ENCODE data around the gene GPR171.
"Not testable (repeated sequence)": the region's sequence is repeated elsewhere in the genome, so short reads cannot be mapped to it uniquely, and the experiment has no call there.

The GPR171 gene

DNA sequence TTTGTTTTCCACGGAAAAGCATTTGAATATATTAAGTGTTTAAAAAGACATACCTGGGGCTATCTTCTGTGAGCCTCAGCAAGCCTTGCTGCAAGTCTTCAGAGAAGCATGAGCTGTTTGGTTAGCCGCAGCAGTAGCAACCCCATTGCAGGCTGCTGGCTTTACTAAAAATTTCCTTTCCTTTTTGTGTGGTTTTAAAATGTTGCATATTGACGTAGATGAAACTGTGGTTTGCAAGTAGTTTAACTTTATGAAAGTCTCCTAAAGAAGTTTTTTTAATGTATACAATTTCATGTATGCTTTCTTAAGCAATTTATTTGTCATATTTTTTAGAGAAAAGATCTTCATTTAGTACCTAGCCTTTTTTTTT, at the start of gene GPR171:
TSS of gene GPR171 (minus strand) at position 166 of the 370 bp plus-strand sequence. CDS start 3,830 bp downstream, outside the sequence.
- Histone ChIP-seq H3K36me3 (ENCODE audit: control insufficient read depth in 2 of 2, insufficient read depth in 2 of 2, low read length in 2 of 2) (no peaks in the 10 kb centered on the region), H3K27ac (ENCODE audit: low read length) (no peak within 1 kb of the TSS), H3K27me3 (ENCODE audit: control insufficient read depth in 1 of 2, insufficient read depth in 2 of 2, low read length in 2 of 2) (no peaks in the 10 kb centered on the region), H3K9ac (ENCODE audit: low read length in 2 of 2) (no peak within 1 kb of the TSS), H3K4me1 (ENCODE audit: control insufficient read depth, insufficient read depth, low read length) (no peaks in the 10 kb centered on the region), H3K4me3 (ENCODE audit: low read length in 2 of 2) (no peak within 1 kb of the TSS), H3K9me3 (ENCODE audit: control insufficient read depth in 2 of 2, low read length in 2 of 2) (no peaks in the 10 kb centered on the region)

- no peak overlapping the region for H3K27ac ChIP-seq (ENCODE audit: low read length)
These were observed 45.8 kb upstream of the GPR171 start for GRCh38 chr3:151248772-151249337.

DNA sequence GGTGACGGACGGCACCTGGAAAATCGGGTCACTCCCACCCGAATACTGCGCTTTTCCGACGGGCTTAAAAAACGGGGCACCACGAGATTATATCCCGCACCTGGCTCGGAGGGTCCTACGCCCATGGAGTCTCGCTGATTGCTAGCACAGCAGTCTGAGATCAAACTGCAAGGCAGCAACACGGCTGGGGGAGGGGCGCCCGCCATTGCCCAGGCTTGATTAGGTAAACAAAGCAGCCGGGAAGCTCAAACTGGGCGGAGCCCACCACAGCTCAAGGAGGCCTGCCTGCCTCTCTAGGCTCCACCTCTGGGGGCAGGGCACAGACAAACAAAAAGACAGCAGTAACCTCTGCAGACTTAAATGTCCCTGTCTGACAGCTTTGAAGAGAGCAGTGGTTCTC, 39.0 kb upstream of the GPR171 start:
- not testable (repeated sequence) for H3K9me3 ChIP-seq (ENCODE audit: control insufficient read depth in 2 of 2, low read length in 2 of 2); H3K4me3 ChIP-seq (ENCODE audit: low read length in 2 of 2); H3K4me1 ChIP-seq (ENCODE audit: control insufficient read depth, insufficient read depth, low read length); H3K36me3 ChIP-seq (ENCODE audit: control insufficient read depth in 2 of 2, insufficient read depth in 2 of 2, low read length in 2 of 2); H3K27me3 ChIP-seq (ENCODE audit: control insufficient read depth in 1 of 2, insufficient read depth in 2 of 2, low read length in 2 of 2); H3K9ac ChIP-seq (ENCODE audit: low read length in 2 of 2); H3K27ac ChIP-seq (ENCODE audit: low read length)

More at GRCh38 chr3:151248772-151249337, 45.8 kb upstream of the GPR171 start:
- Histone ChIP-seq H3K4me1 (ENCODE audit: control insufficient read depth, insufficient read depth, low read length) (peaks cover 3% of the 10 kb centered on the region), H3K36me3 (ENCODE audit: control insufficient read depth in 2 of 2, insufficient read depth in 2 of 2, low read length in 2 of 2) (no peaks in the 10 kb centered on the region), H3K27me3 (ENCODE audit: control insufficient read depth in 1 of 2, insufficient read depth in 2 of 2, low read length in 2 of 2) (no peaks in the 10 kb centered on the region), H3K9me3 (ENCODE audit: control insufficient read depth in 2 of 2, low read length in 2 of 2) (no peaks in the 10 kb centered on the region), H3K9ac (ENCODE audit: low read length in 2 of 2) (no peak overlapping the region), H3K4me3 (ENCODE audit: low read length in 2 of 2) (peak overlapping the region; percentile 23 to 29)

DNA sequence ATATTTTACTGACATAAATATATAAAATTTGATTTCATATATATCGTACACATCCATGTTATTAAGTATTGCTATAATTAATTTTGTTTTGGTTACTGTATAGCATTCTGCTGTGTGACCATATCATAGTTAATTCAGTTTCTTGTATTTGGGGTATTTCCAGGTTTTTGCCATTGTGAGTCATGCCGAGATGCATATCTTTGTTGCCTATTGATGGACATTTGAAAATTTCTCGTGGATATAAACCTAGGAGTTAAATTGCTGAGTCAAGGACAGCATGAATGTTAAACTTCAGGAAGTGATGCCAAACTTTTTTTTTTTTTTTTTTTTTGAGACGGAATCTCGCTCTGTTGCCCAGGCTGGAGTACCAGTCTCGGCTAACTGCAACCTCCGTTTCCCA, 33.7 kb upstream of the GPR171 start:
- Histone ChIP-seq H3K36me3 (ENCODE audit: control insufficient read depth in 2 of 2, insufficient read depth in 2 of 2, low read length in 2 of 2) (no peaks in the 10 kb centered on the region), H3K27ac (ENCODE audit: low read length) (no peak overlapping the region), H3K27me3 (ENCODE audit: control insufficient read depth in 1 of 2, insufficient read depth in 2 of 2, low read length in 2 of 2) (no peaks in the 10 kb centered on the region), H3K4me1 (ENCODE audit: control insufficient read depth, insufficient read depth, low read length) (peaks cover 5% of the 10 kb centered on the region), H3K4me3 (ENCODE audit: low read length in 2 of 2) (no peak overlapping the region), H3K9ac (ENCODE audit: low read length in 2 of 2) (no peak overlapping the region), H3K9me3 (ENCODE audit: control insufficient read depth in 2 of 2, low read length in 2 of 2) (no peaks in the 10 kb centered on the region)

- Histone ChIP-seq H3K9ac (ENCODE audit: low read length in 2 of 2) (no peak overlapping the region), H3K4me3 (ENCODE audit: low read length in 2 of 2) (no peak overlapping the region), H3K27me3 (ENCODE audit: control insufficient read depth in 1 of 2, insufficient read depth in 2 of 2, low read length in 2 of 2) (no peaks in the 10 kb centered on the region), H3K36me3 (ENCODE audit: control insufficient read depth in 2 of 2, insufficient read depth in 2 of 2, low read length in 2 of 2) (no peaks in the 10 kb centered on the region), H3K4me1 (ENCODE audit: control insufficient read depth, insufficient read depth, low read length) (peaks cover 5% of the 10 kb centered on the region), H3K27ac (ENCODE audit: low read length) (no peak overlapping the region), H3K9me3 (ENCODE audit: control insufficient read depth in 2 of 2, low read length in 2 of 2) (no peaks in the 10 kb centered on the region)
These were observed 33.3 kb upstream of the GPR171 start for GRCh38 chr3:151236316-151236715.

DNA sequence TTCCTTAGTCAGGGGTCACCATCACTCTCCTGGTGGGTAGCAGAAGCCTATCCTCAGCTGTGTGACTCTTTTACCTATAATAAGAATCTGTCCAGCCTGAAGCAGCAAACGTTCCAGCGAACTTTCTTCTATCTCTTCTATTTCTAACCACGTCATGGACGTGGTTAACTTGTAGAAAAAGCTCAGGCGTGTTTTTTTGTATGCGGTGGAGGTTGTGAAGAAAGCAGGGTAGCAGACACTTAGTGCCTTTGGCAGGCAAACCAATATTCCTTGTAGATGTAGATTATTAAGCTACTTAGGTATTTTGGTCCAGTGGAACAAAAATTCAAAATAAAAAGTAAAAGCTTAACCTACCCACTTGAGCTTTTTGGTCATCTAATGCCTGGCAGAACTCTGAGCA, 31.8 kb upstream of the GPR171 start:
- H3K27ac ChIP-seq (ENCODE audit: low read length): no peak overlapping the region
- H3K9ac ChIP-seq (ENCODE audit: low read length in 2 of 2): no peak overlapping the region
- no peaks in the 10 kb centered on the region for H3K36me3 ChIP-seq (ENCODE audit: control insufficient read depth in 2 of 2, insufficient read depth in 2 of 2, low read length in 2 of 2)

GRCh38 chr3:151232991-151233390, 30.0 kb upstream of the GPR171 start:
- Histone ChIP-seq H3K4me3 (ENCODE audit: low read length in 2 of 2) (no peak overlapping the region), H3K9me3 (ENCODE audit: control insufficient read depth in 2 of 2, low read length in 2 of 2) (no peaks in the 10 kb centered on the region), H3K36me3 (ENCODE audit: control insufficient read depth in 2 of 2, insufficient read depth in 2 of 2, low read length in 2 of 2) (no peaks in the 10 kb centered on the region), H3K9ac (ENCODE audit: low read length in 2 of 2) (no peak overlapping the region), H3K27ac (ENCODE audit: low read length) (no peak overlapping the region), H3K4me1 (ENCODE audit: control insufficient read depth, insufficient read depth, low read length) (peaks cover 9% of the 10 kb centered on the region), H3K27me3 (ENCODE audit: control insufficient read depth in 1 of 2, insufficient read depth in 2 of 2, low read length in 2 of 2) (no peaks in the 10 kb centered on the region)

More for the DNA sequence above, 31.8 kb upstream of the GPR171 start:
- H3K4me1 ChIP-seq (ENCODE audit: control insufficient read depth, insufficient read depth, low read length): peaks cover 5% of the 10 kb centered on the region
- no peaks in the 10 kb centered on the region for H3K9me3 ChIP-seq (ENCODE audit: control insufficient read depth in 2 of 2, low read length in 2 of 2)
- H3K27me3 ChIP-seq (ENCODE audit: control insufficient read depth in 1 of 2, insufficient read depth in 2 of 2, low read length in 2 of 2): no peaks in the 10 kb centered on the region
- no peak overlapping the region for H3K4me3 ChIP-seq (ENCODE audit: low read length in 2 of 2)

- H3K4me1 ChIP-seq (ENCODE audit: control insufficient read depth, insufficient read depth, low read length): peaks cover 14% of the 10 kb centered on the region
- not testable (repeated sequence) for H3K27me3 ChIP-seq (ENCODE audit: control insufficient read depth in 1 of 2, insufficient read depth in 2 of 2, low read length in 2 of 2); H3K36me3 ChIP-seq (ENCODE audit: control insufficient read depth in 2 of 2, insufficient read depth in 2 of 2, low read length in 2 of 2); H3K9me3 ChIP-seq (ENCODE audit: control insufficient read depth in 2 of 2, low read length in 2 of 2); H3K9ac ChIP-seq (ENCODE audit: low read length in 2 of 2); H3K27ac ChIP-seq (ENCODE audit: low read length); H3K4me3 ChIP-seq (ENCODE audit: low read length in 2 of 2)
These were observed 29.4 kb upstream of the GPR171 start for GRCh38 chr3:151232403-151232802.

- Histone ChIP-seq H3K9me3 (ENCODE audit: control insufficient read depth in 2 of 2, low read length in 2 of 2) (no peaks in the 10 kb centered on the region), H3K27ac (ENCODE audit: low read length) (no peak overlapping the region), H3K36me3 (ENCODE audit: control insufficient read depth in 2 of 2, insufficient read depth in 2 of 2, low read length in 2 of 2) (no peaks in the 10 kb centered on the region), H3K27me3 (ENCODE audit: control insufficient read depth in 1 of 2, insufficient read depth in 2 of 2, low read length in 2 of 2) (no peaks in the 10 kb centered on the region), H3K4me3 (ENCODE audit: low read length in 2 of 2) (no peak overlapping the region), H3K9ac (ENCODE audit: low read length in 2 of 2) (no peak overlapping the region), H3K4me1 (ENCODE audit: control insufficient read depth, insufficient read depth, low read length) (peaks cover 20% of the 10 kb centered on the region)
These were observed 27.6 kb upstream of the GPR171 start for GRCh38 chr3:151230646-151231045.

DNA sequence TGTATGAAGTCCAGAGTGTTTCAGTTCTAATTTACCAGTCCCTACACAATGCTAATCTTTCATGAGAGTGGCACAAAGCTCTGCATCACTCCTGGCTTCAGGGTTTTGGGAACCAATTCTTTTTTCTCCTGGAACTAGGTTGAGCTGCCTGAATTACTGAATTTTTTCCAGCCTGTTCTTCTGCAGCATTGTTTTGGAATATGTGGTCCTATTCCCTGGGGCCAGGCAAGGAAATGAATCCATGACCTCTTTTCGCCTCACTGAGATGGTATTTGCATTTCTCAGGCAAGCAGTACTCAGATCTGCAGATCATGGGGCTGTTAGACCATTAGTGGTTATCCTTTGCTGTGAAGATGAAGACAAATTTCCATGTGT, 25.6 kb upstream of the GPR171 start:
- no peaks in the 10 kb centered on the region for H3K36me3 ChIP-seq (ENCODE audit: control insufficient read depth in 2 of 2, insufficient read depth in 2 of 2, low read length in 2 of 2)
- H3K27ac ChIP-seq (ENCODE audit: low read length): peak overlapping the region; percentile 43
- H3K4me1 ChIP-seq (ENCODE audit: control insufficient read depth, insufficient read depth, low read length): peaks cover 15% of the 10 kb centered on the region

DNA sequence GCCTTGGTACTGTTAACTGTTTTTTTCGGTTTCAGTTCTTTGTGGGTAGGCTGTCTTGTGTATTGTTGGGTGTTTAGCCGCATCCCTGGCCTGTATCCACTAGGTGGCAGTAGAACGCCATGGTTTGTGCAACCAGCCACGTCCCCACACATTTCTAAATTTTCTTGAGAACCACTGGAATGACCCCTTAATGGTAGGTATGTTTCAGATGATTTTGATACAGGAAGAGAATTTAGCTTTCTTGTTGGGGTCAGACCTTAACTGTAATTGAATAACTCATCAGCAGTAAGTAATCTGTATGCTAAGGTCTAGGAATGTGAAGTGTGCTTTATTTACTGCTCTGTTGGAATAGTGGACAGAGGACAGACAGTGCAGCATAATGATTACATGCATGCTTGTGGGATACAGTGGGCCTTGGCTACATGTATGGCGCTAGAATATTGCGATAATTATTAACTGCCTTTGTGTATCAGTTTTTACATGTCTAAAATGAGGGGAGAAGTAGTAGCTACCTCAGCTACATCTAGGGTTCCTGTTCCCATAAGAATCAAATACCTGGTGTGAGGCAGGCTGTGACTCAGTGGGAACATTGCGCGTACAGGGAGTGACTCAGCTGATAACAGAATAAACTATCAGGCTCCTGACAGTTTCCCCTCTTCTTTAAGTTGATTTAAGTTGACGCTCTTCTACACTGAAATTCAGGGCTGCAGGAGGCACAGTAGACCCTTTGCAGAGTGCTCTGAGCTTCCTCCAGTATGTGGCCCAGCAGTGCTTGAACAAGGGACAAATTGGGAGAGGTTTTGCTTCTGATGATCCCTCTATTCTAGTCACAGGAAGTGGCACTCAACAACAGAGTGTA, 25.0 kb upstream of the GPR171 start:
- H3K36me3 ChIP-seq (ENCODE audit: control insufficient read depth in 2 of 2, insufficient read depth in 2 of 2, low read length in 2 of 2): no peaks in the 10 kb centered on the region
- H3K4me1 ChIP-seq (ENCODE audit: control insufficient read depth, insufficient read depth, low read length): peaks cover 15% of the 10 kb centered on the region
- H3K27ac ChIP-seq (ENCODE audit: low read length): peak overlapping the region; percentile 43
- peak overlapping the region; percentile 29 to 36 for H3K4me3 ChIP-seq (ENCODE audit: low read length in 2 of 2)
- no peak overlapping the region for H3K9ac ChIP-seq (ENCODE audit: low read length in 2 of 2)
- H3K27me3 ChIP-seq (ENCODE audit: control insufficient read depth in 1 of 2, insufficient read depth in 2 of 2, low read length in 2 of 2): no peaks in the 10 kb centered on the region
- no peaks in the 10 kb centered on the region for H3K9me3 ChIP-seq (ENCODE audit: control insufficient read depth in 2 of 2, low read length in 2 of 2)

More for the DNA sequence above, 25.6 kb upstream of the GPR171 start:
- Histone ChIP-seq H3K9me3 (ENCODE audit: control insufficient read depth in 2 of 2, low read length in 2 of 2) (no peaks in the 10 kb centered on the region), H3K27me3 (ENCODE audit: control insufficient read depth in 1 of 2, insufficient read depth in 2 of 2, low read length in 2 of 2) (no peaks in the 10 kb centered on the region), H3K9ac (ENCODE audit: low read length in 2 of 2) (no peak overlapping the region), H3K4me3 (ENCODE audit: low read length in 2 of 2) (no peak overlapping the region)

Measured in stomach smooth muscle (tissue), 2 donors.